GM20431 (cell line): ENCODE results near the gene COL6A6.

Source experiments
- in situ Hi-C: fragments of 300-500 bp; cut with MseI, MboI; formaldehyde crosslinking; loops from one replicate; pipeline ENCODE4 v1.15.0; 2020; ENCODE audit warnings: low sequenced_read_pairs; ENCODE audit not compliant: unreplicated experiment

The COL6A6 gene, protein sequence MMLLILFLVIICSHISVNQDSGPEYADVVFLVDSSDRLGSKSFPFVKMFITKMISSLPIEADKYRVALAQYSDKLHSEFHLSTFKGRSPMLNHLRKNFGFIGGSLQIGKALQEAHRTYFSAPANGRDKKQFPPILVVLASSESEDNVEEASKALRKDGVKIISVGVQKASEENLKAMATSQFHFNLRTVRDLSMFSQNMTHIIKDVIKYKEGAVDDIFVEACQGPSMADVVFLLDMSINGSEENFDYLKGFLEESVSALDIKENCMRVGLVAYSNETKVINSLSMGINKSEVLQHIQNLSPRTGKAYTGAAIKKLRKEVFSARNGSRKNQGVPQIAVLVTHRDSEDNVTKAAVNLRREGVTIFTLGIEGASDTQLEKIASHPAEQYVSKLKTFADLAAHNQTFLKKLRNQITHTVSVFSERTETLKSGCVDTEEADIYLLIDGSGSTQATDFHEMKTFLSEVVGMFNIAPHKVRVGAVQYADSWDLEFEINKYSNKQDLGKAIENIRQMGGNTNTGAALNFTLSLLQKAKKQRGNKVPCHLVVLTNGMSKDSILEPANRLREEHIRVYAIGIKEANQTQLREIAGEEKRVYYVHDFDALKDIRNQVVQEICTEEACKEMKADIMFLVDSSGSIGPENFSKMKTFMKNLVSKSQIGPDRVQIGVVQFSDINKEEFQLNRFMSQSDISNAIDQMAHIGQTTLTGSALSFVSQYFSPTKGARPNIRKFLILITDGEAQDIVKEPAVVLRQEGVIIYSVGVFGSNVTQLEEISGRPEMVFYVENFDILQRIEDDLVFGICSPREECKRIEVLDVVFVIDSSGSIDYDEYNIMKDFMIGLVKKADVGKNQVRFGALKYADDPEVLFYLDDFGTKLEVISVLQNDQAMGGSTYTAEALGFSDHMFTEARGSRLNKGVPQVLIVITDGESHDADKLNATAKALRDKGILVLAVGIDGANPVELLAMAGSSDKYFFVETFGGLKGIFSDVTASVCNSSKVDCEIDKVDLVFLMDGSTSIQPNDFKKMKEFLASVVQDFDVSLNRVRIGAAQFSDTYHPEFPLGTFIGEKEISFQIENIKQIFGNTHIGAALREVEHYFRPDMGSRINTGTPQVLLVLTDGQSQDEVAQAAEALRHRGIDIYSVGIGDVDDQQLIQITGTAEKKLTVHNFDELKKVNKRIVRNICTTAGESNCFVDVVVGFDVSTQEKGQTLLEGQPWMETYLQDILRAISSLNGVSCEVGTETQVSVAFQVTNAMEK (N-terminal part only)

DNA sequence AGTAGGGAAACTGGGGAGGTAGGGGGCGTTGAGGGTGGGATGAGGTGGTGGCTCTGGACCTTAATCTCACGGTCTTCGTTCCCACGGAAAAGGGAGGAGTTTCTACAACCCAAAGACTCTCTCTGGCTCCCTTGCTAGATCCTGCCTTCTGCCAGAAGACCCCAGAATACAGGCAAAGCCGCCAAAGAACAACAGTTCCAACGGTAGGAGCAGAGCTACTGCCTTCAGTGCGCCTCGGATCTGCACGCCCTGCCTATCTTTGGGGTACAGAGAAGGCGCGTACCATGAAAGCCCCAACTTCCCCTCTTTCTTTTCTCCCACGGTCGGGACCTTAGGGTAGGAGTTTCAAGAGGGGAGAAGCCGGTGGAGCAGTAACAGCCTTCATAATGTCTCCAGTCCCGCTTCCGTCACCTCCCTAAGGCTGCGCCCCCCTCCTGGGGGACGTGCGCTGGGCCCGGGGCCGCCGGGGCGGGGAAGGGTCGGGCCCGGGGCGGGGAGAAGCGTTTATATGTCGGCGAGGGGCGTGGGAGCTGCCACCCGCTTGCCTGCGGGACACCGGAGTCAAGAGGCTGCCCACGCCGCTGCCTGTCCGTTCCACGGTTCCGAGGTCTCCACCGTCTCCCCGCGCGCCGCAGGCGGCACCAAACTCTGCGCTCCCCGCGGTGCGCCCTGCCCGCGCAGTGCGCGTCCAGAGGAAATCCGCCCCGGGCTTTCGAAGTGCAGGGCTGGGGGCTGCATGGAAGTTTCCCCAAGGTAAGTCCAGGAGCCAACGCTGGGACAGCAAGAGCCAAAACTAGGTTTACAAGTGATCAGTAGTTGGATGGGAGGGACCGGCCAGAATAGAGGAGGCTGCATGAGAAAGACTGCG, at the start of gene COL6A6:
COL6A6 (plus strand) TSS at position 533 of the 868 bp plus-strand sequence. CDS start 43,188 bp downstream, outside the sequence.
- in situ Hi-C loops: no loop called here

DNA sequence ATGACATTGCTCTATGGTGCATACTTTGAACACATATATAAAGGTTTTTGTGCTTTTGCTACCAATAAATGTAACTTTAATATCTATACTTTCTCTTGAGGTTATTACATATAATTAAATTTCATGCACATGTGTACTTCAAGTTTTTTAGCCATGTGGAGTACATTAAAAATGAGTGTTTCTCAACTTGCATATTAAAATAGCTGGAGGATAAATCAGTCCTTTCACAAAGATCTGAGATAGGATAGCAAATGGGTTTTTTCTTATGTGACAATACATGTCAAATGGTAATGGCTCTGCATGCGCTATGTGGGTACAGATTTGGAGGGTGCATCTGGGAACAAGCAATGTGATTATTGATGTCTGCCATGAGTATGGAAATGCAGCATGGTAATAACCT, 48.7 kb upstream of the COL6A6 start:
- in situ Hi-C loops: no loop called here

DNA sequence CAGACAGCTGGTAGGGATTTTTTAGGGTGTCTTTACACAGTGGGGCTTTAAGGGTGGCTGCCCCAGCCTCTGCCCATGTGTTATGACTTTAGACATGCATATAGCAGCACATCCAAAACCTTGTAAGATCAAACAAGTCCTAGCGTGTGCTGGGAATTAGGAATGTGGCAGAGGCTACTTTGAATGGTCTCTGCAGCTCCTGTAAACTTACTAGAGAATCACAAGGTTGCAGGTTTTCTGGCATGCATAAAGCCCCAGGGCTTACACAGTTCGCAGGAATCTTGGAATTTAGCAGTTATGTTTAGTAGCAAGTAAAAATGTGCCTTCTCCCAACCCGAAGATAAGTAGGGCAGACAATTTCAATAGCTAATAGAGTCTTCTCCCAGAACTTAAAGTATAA, 46.9 kb upstream of the COL6A6 start:
- in situ Hi-C loops: no loop called here

DNA sequence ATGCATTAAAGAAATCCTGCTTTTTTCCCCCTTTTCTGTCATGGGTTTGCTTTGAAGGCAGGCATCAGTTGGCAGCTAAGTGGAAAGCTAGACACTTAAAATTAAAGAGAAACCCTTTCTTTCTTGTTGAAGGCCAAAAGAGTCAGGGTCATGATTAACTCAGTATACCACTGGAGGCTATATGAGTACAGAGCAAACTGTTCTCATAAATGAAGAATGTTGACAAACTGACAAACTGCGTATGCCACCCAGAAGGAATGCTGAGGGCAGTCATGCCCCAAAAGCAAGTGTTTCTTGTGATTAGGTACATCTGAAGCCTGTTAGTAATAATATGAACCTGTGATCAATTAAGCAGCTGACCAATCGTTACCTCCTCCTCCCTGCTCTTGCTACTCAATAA, 43.6 kb upstream of the COL6A6 start:
- in situ Hi-C loops: no loop called here

DNA sequence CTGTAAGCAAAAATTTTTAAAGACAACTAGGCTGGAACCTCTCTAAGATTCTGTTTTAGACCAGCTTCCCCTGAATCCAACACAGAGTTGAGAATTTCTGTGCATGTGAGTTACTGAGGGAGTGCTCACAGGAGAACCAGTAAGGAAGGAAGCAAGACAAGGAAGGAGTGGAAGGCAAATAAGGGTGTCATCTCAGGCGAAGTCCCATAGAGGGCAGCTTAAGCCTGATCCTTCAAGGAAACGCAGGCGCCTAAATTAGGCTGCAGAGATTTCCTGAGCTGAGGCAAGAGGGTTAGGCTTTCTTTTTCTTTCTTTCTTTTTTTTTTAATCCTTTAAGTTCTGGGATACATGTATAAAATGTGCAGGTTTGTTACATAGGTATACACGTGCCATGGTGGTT, 36.2 kb upstream of the COL6A6 start:
- in situ Hi-C loops: no loop called here

DNA sequence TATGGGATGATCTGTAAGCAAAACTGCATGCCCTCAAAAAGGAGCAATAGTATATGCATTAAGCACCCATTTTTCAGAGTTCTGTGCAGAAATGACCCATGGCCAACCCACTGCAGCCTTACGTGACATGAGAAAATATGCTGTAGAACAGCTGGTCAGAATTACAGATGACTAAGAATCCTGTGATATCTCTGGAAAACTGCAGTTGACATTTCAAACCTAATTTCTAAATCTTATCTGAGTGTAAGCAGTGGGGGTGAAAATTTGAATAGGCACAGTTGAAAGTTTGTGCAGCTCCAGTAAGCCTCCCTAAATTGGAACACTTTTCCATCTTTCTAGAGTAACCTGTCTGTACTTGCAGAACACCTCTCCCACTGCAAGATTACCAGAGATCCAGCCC, 28.7 kb upstream of the COL6A6 start:
- in situ Hi-C loops: no loop called here

DNA sequence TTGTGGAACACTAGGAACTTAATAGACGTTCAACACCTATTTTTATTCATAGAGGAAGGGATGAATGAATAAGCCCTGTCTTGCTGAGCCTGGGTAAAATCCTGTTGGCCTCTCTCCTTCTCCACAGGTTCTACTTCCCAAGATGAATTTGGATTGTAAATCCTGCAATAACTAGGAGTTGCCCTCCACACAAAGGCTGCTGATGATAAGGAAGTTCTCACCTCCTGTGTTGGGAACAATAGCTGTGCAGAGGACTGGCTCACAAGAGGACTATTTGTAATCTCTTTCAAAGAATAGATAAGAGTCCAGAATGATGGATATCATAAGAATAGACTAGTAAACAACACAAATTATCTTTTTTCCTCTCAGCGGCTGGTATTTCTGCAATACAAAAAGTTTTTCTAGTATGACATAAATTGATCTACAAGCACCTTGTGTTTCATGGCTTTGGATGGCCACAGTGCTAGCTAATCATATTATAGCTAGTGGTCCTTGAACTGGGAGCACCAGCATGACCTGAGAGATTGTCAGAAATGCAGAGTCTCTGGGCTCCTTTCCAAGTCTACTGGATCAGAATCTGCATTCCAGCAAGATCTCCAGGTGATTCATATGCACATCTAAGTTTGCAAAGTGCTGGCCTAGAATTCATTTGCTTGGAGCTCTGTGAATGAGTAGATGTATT, 28.1 kb upstream of the COL6A6 start:
- in situ Hi-C loops: no loop called here

DNA sequence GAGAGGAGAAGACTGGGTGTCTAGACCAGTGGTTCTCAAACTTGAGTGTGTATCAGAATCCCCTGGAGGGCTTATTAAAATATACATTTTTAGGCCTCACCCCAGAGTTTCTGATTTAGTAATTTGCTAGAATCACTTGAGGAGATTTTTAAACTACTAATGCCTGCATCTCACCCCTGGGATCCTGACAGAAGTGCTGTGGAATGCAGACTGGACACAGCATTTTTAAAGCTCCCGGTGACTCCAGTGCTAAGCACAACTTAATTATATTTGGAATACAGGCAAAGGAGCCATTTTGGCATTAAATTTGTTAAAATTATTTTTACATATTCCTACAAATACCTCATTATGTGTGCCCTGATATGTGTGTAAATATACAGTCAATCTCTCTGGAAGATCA, 26.7 kb upstream of the COL6A6 start:
- in situ Hi-C loops: no loop called here

DNA sequence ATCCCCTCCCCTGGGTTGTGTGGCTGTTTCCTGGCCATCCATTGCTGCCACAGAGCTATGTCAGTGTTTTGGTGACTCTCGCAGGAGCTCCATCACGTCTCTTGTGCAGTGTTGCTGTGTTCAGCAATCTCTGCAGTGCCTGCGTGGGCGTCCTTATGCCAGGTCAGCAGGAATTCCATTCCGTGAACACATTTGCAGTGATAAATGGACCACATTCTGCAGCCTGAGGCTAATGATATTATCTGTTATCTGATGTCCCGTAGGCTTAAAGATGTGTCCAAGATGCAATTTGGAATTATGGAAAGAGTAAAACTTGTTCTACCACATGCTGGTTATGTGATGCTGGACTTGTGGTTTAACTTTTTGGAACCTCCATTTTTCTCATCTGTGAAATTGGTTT, 25.5 kb upstream of the COL6A6 start:
- in situ Hi-C loops: no loop called here

DNA sequence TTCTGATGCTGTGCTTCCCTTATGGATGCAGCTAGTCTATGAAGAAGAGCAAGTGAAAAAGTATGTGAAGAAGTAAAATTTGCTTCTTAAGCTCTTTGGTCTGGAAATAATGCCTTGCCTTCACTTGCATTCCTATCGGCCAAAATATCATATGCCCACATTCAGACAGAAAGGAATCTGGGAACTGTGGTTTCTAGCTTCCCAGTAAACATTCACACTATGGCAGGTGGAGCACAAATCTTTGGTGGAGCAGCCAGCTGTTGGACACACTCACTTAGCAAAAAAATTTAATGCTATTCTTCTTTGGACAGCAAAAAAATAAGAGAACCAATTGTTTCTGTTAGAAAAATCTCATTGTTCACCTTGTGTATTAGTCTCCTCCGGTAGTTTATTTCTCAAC, 12.3 kb upstream of the COL6A6 start:
- in situ Hi-C loops: no loop called here

DNA sequence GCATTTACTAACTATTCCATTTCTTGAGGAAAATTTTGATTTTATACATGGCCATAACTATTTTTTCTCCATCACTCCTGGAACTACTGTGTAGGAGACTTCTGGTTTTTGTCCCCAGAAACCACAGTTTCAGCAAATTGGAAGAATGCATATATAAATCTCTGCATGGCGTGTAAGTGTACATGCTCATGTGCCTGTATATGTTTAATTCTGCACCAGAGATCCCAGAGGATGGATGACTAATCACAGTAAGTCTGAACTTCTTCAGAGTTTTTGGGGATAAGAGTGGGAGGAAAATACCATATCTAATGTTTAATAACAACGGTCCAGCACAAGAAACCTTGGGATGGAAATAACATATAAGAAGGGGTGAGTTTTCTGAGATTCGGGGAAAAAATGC, 10.9 kb upstream of the COL6A6 start:
- in situ Hi-C loops: no loop called here

DNA sequence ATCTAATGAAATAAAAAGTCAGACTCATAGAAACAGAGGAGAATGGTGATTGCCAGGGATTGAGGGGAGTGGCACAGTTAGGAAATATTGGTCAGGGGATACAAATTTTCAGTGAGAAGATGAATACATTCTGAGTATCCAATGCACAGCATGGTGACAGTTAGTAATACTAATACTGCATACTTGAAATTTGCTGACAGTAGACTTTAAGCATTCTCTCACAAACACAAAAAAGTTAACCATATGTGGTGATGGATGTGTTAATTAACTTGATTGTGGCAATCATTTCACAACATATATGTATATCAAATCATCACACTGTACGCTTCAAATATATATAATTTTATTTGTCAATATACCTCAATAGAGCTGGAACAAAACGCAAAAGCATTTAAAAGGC, 9.2 kb upstream of the COL6A6 start:
- in situ Hi-C loops: no loop called here

DNA sequence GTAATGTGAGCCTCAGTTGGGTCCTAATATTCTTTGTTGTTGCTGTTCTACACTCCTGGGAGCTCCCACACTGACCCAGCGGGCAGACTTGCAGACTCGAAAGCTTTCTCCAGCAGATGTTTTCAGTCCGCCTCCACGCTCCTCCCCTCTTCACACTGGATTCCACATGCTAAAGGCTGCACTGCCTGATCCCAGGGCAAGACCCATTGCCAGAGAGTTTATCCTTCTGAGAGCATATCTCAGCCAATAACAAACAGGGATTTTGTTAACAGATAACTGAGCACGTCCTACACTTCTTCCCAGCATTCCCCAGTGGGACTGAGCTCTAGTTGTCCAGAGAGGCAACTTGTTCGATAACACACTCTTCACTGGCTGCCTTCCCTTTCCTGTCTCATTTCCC, 8.0 kb upstream of the COL6A6 start:
- in situ Hi-C loops: no loop called here

DNA sequence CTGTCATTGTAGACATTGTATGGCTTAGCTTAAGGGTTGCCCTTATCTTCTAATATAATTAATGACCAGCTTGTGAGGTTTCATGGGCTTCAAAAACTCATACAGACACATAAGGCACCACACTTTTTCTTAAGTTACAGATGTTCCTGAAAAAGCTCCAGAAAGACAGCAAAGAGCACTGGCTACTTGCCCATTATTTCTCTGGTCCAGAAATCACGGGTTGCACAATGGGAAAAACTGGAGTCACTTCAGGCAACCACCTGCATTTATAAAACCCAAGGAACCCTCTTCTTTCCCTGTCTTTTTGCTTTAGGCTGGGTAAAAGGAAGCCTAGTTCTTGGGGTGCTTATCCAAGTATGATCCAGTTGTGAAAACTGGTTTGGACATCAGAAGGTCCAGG, 2.3 kb upstream of the COL6A6 start:
- in situ Hi-C loops: no loop called here

DNA sequence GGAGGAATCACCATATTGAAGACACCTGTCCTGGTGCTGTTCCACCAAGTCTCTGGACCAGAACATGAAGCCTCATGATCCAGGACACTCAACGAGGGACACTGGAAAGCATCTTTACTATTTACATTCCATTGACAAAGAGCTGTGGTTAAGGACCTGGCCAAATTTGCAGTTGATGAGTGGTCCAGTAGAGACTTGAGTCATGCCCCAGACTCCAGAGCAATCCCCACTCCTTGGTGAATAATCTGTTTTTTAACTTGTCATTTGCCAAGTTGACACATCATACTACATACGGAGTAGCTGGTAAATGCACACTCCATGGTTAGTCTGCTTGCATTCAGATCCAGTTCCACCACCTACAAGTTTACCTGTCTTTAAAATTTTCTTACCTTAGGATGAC, 1.2 kb upstream of the COL6A6 start:
- in situ Hi-C loops: no loop called here

DNA sequence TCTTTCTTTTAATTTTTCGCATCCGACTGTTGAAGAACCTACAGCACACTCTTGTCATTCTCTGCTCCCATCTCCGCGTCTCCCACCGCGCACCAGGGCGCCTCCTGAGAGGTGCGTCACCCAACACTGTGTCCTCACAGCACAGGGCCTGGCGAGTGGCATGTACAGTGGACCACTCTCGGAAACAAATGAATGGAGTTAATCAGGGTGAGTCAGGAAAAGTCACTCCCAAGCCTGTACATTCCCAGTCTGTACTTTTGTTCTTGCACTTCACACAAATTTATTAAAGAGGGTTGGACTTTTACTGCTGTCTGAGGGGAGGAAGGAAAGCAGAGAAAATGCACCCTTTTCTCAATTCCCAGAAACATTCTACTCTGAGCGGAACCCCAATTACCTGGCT, 625 bp downstream of the COL6A6 start:
- in situ Hi-C loops: no loop called here

DNA sequence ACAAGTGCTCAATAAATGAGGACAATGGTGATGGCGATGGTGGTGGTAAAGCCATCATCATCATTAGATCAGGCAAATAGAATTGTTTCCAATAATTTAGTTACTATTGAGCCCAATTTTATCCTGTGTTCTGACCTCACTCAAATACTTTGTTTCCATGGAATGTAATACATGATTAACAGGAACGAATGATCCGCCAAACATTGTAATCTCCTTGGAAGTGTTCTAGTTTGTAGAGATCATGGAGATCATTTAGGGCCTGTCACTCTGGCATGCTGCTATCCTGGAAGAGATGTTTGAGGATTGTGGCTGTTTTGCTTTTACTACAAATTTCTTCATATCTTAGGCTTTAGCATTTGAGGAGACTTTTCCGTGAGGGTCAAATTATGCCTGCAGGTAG, 2.8 kb downstream of the COL6A6 start:
- in situ Hi-C loops: no loop called here

DNA sequence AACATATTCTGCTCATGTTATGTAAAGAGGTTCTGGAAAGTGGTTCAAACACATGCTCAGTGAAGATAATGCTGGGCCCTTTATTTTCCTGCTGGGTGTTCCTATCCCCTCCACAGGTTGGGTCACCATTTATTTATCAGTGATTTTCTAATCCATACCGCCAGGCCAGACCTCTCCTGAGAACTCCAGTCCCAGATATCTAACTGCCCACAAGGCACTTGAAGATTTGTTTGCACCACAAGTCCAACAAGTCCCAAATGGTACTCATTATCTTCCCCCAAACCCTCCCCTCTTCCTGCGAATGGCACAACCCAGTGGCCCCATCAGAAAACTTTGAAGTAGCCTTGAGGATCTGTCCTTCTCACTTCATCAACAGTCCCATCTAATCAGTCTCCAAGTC, 5.4 kb downstream of the COL6A6 start:
- in situ Hi-C loops: no loop called here

DNA sequence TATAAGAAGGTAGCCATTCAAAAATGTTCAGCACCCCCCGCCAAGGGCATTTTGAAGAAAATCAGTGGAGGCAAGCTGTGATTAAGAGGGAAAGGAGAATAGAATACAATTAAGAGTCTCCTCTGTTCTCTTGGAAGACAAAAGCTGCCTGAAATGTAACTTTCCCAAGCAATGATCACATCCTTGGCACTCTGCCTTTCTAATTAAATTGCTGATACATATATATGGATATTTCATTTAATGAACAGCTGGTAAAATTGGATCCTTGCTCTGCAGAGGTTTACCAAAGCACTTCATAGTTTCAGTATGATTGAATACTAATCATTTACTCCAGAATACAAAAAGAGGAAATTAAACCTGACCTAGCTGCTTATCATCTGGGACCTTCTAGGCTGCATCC, 10.4 kb downstream of the COL6A6 start:
- in situ Hi-C loops: loop anchor here (25.0 kb wide), 1 partner anchor 390 kb away; no protein-coding TSS in a partner anchor
